Kidney (tissue), 14 donors: Measurements from ENCODE around the gene TANC1. TPM values are rescaled to one million over a fixed set of nuclear protein-coding genes. Genes with fewer than 3 reads are reported as not detected.

Source experiments
- DNase-seq, 5 donors: peaks; one replicate each; pipeline ENCODE4 v3.0.0-alpha.2; 2013 to 2020
- FAIRE-seq: peaks from 2 replicates; lab custom pipeline; 2012; peaks lifted over from hg19 to GRCh38; lab: Jason Lieb, UNC
- H3K27ac ChIP-seq, 2 donors: one replicate each; pipeline ENCODE4 v1.7.0; 2013; ENCODE audit warnings: low read depth in 2 of 2, low read length in 2 of 2, inconsistent platforms in 1 of 2
- H3K27me3 ChIP-seq: one replicate; pipeline ENCODE4 v1.7.1; 2013; ENCODE audit warnings: low read length, inconsistent platforms; ENCODE audit not compliant: control insufficient read depth, insufficient read depth
- H3K36me3 ChIP-seq, 3 donors: one replicate each; pipeline versions ENCODE4 v1.7.0 to v1.7.1; 2013; ENCODE audit warnings: low read length in 3 of 3, control low read depth in 1 of 3, inconsistent platforms in 1 of 3; ENCODE audit not compliant: insufficient read depth in 3 of 3, control insufficient read depth in 2 of 3
- H3K4me1 ChIP-seq, 3 donors: one replicate each; pipeline versions ENCODE4 v1.7.0 to v1.7.1; 2013; ENCODE audit warnings: low read length in 3 of 3, inconsistent platforms in 1 of 3, low read depth in 1 of 3; ENCODE audit not compliant: control insufficient read depth in 2 of 3, insufficient read depth in 2 of 3
- H3K4me3 ChIP-seq, 3 donors: one replicate each; pipeline versions ENCODE4 v1.7.0 to v1.8.1; 2013; ENCODE audit warnings: low read length in 3 of 3, control low read depth in 1 of 3, inconsistent platforms in 1 of 3
- H3K9ac ChIP-seq, 3 donors: one replicate each; pipeline versions ENCODE4 v1.7.0 to v1.7.1; 2013; ENCODE audit warnings: low read length in 3 of 3, control low read depth in 1 of 3, inconsistent platforms in 1 of 3
- H3K9me3 ChIP-seq, 3 donors: one replicate each; pipeline versions ENCODE4 v1.7.0 to v1.7.1; 2013; ENCODE audit warnings: low read length in 3 of 3, control low read depth in 1 of 3, inconsistent platforms in 1 of 3; ENCODE audit not compliant: control insufficient read depth in 2 of 3, insufficient read depth in 1 of 3
- intact Hi-C: fragments of 100-400 bp; cut with DNase I; formaldehyde crosslinking; loops from one replicate; pipeline ENCODE4 v1.11.1; 2022
- polyA plus RNA-seq: library from polyadenylated mRNA; stranded (reverse); fragments of 350-450 nt; fragmentation: Illumina TruSeq; extraction: RNeasy Lipid Tissue Mini Kit (QIAGEN cat#74804); gene quantifications from one replicate; pipeline ENCODE4 v1.2.3, GENCODE V29; 2014; ENCODE audit warnings: low read depth, low replicate concordance; ENCODE audit not compliant: insufficient read depth
- total RNA-seq: library from RNA; stranded (reverse); fragmentation: NEBNext Ultra II Directional; extraction: Animal tissue kit (Norgen Biotek cat#: 25700); gene quantifications from one replicate; pipeline ENCODE4 v1.2.1, GENCODE V29; 2021
- TF ChIP-seq, protein P1 (sequence below): IDR thresholded peaks from 3 replicates; pipeline ENCODE4 v1.5.1; 2012; ENCODE audit warnings: mild to moderate bottlenecking, moderate library complexity, borderline replicate concordance; ENCODE audit not compliant: insufficient read depth; ENCODE audit errors: extremely low read depth
- donor health status: control.
- donor health status: control.
- donor health status: control.
- donor health status: control.
- donor health status: control.
- donor health status: DM: yes; HTN: yes; CAD: no.
- donor health status: Normal renal cell carcinoma (clear cell type).

TANC1 gene
- total and polyA plus RNA-seq, 2 donors from 2014 or later = 9.2 to 39.0 TPM

DNA sequence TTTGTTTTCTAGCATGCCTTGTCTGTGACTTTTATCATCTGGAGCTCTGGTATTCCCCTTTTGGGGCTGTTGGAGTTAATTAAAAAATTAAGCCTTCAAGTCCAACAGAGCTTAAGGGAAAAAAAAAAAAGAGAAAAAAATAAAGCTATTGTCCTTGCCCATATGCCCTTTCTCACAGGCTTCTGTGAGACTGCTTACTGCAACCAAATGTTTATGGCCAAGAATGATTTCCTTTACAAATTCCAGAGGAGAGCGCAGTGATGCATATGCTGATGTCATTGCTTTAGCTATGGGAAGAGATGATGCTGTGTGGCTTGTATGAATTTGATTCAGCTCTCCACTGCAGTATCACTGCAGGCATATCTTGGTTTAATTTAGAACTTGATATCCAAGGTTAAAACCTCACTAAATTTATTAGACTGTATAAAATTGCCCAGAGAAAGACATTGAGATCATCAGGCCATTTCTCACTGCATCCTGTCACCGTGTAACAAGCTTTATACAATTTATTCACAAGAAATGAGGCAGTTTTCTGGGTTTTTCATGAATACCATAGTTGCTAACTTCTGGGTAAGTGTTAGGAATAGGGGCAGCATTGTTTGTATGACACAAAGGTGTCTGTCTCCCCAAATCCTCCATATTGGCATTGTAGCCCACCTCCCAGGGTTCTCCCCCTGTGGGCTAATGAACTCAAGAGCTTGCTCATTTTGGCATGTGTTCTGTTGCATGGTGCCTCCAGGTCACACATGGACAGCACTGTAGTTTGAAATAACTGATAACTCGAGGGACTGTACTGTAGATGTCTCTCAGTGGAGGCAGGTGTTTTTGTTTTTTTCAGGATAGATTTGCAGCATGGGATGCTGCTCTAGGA, 85.0 kb downstream of the TANC1 start:
- FAIRE-seq (no peak), DNase-seq (peak in 1 of 5 donors; percentile 40)
- Histone ChIP-seq H3K36me3 (no peaks in the 10 kb centered on the region), H3K9ac (no peak overlapping the region), H3K9me3 (no peaks in the 10 kb centered on the region), H3K27ac (no peak overlapping the region), H3K27me3 (no peaks in the 10 kb centered on the region), H3K4me3 (no peak overlapping the region), H3K4me1 (peaks cover 0 to 9% (median 3%) of the 10 kb centered on the region in 3 donors)
- TF ChIP-seq, protein P1, sequence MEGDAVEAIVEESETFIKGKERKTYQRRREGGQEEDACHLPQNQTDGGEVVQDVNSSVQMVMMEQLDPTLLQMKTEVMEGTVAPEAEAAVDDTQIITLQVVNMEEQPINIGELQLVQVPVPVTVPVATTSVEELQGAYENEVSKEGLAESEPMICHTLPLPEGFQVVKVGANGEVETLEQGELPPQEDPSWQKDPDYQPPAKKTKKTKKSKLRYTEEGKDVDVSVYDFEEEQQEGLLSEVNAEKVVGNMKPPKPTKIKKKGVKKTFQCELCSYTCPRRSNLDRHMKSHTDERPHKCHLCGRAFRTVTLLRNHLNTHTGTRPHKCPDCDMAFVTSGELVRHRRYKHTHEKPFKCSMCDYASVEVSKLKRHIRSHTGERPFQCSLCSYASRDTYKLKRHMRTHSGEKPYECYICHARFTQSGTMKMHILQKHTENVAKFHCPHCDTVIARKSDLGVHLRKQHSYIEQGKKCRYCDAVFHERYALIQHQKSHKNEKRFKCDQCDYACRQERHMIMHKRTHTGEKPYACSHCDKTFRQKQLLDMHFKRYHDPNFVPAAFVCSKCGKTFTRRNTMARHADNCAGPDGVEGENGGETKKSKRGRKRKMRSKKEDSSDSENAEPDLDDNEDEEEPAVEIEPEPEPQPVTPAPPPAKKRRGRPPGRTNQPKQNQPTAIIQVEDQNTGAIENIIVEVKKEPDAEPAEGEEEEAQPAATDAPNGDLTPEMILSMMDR = no peak
- intact Hi-C loops = no loop called here

DNA sequence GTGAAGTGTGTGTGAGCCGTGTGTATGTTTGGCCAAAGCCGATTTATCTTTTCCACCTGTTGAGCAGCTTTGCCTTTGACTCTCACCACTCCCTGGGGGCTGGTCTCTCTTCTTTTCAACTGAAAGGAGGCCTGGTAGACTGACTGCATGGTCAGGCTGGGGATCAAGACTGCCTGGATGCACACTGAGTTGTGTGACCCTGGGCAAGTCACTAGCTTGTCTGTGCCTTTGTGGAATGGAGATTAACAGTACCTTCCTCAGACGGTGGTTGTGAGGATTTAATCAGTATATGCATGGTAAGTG, 85.5 kb downstream of the TANC1 start:
- H3K9me3 ChIP-seq = no peaks in the 10 kb centered on the region
- intact Hi-C loops = no loop called here
- H3K4me3 ChIP-seq = no peak overlapping the region
- FAIRE-seq (no peak), DNase-seq (no peak)
- no peaks in the 10 kb centered on the region for H3K27me3 ChIP-seq
- H3K27ac ChIP-seq = no peak overlapping the region
- TF ChIP-seq, protein P1 = no peak
- H3K9ac ChIP-seq = no peak overlapping the region
- H3K4me1 ChIP-seq = peaks cover 0 to 9% (median 3%) of the 10 kb centered on the region in 3 donors
- H3K36me3 ChIP-seq = no peaks in the 10 kb centered on the region

DNA sequence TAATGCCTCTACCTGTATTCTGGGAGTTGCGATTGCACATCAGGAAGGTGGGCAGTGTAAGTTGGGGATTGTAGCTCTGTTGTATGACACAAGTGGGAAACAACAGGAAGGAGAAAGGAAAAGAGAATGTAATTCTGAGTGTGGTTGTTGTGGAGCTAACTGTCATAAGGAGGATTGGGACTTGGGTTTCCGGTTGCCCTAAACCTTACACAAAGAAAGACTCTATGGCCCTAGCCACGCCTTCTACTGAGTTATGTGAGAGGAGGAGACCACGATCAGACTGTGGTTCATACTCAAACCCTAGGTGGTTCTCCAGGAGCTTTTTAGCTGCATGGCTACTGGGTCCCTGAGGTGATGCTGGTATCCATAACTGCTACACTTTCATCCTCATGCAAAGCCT, 86.5 kb downstream of the TANC1 start:
- FAIRE-seq (no peak), DNase-seq (no peak)
- Histone ChIP-seq H3K36me3 (no peaks in the 10 kb centered on the region), H3K27me3 (no peaks in the 10 kb centered on the region), H3K9me3 (no peaks in the 10 kb centered on the region), H3K4me3 (no peak overlapping the region), H3K27ac (no peak overlapping the region), H3K9ac (no peak overlapping the region), H3K4me1 (peaks cover 0 to 9% (median 3%) of the 10 kb centered on the region in 3 donors)
- intact Hi-C loops = no loop called here
- TF ChIP-seq, protein P1 = no peak
